Activated T-cell treated with anti-CD3 and anti-CD28 coated beads, Interleukin-2, amount 50 U/mL, for 4 hours (primary cell): Measurements from ENCODE around the gene MCTP2. TPM values are rescaled to one million over a fixed set of nuclear protein-coding genes. Genes with fewer than 3 reads are reported as not detected.

Source experiments
- ATAC-seq, 2 donors: fragments of 200-7000 bp; cut with Tn5 transposase; one replicate each; pipeline ENCODE4 v1.10.0; 2021
- DNase-seq: peaks from one replicate; pipeline ENCODE4 v3.0.0-alpha.2; 2020
- H3K27me3 Mint-ChIP-seq: one replicate; pipeline ENCODE4 v1.8.0; 2021; ENCODE audit warnings: low read depth, mixed read lengths
- H3K36me3 Mint-ChIP-seq: one replicate; pipeline ENCODE4 v1.8.0; 2022; ENCODE audit warnings: mixed read lengths; ENCODE audit not compliant: insufficient read depth
- H3K4me1 Mint-ChIP-seq: one replicate; pipeline ENCODE4 v1.8.0; 2021; ENCODE audit warnings: low read depth, mixed read lengths
- H3K4me3 Mint-ChIP-seq: one replicate; pipeline ENCODE4 v1.8.0; 2021; ENCODE audit warnings: mild to moderate bottlenecking, moderate library complexity, mixed read lengths
- H3K9me3 Mint-ChIP-seq: one replicate; pipeline ENCODE4 v1.8.0; 2021; ENCODE audit warnings: mixed read lengths
- total RNA-seq, 3 donors: library from RNA; stranded (reverse); gene quantifications; one replicate each; pipeline ENCODE4 v1.2.1, GENCODE V29; 2021

MCTP2 gene
- total RNA-seq, 3 donors from 2014 or later, result 9.5 to 18.1 (median 14.2) TPM

GRCh38 chr15:94322141-94322540 is 90.8 kb downstream of the MCTP2 start:
- Mint-ChIP-seq H3K36me3 (peaks cover 22% of the 10 kb centered on the region), H3K4me3 (no peak overlapping the region), H3K4me1 (peaks cover 17% of the 10 kb centered on the region), H3K9me3 (no peaks in the 10 kb centered on the region), H3K27me3 (no peaks in the 10 kb centered on the region)
- ATAC-seq (no peak), DNase-seq (no peak)

GRCh38 chr15:94323076-94323475 is 91.7 kb downstream of the MCTP2 start:
- ATAC-seq (no peak), DNase-seq (no peak)
- peaks cover 17% of the 10 kb centered on the region for H3K4me1 Mint-ChIP-seq
- peaks cover 16% of the 10 kb centered on the region for H3K36me3 Mint-ChIP-seq
- H3K27me3 Mint-ChIP-seq, result no peaks in the 10 kb centered on the region
- H3K4me3 Mint-ChIP-seq, result no peak overlapping the region
- no peaks in the 10 kb centered on the region for H3K9me3 Mint-ChIP-seq

- peaks cover 17% of the 10 kb centered on the region for H3K4me1 Mint-ChIP-seq
- no peak overlapping the region for H3K4me3 Mint-ChIP-seq
- ATAC-seq, result peak; percentile 77 to 82
- no peaks in the 10 kb centered on the region for H3K27me3 Mint-ChIP-seq
- peak; percentile 44 for DNase-seq
- H3K9me3 Mint-ChIP-seq, result no peaks in the 10 kb centered on the region
- H3K36me3 Mint-ChIP-seq, result peaks cover 15% of the 10 kb centered on the region
These were observed 92.9 kb downstream of the MCTP2 start for GRCh38 chr15:94324117-94324826.

- Mint-ChIP-seq H3K9me3 (no peaks in the 10 kb centered on the region), H3K36me3 (peaks cover 20% of the 10 kb centered on the region), H3K4me1 (peaks cover 17% of the 10 kb centered on the region), H3K27me3 (no peaks in the 10 kb centered on the region), H3K4me3 (no peak overlapping the region)
- no peak for DNase-seq
- peak in 1 of 2 donors; percentile 60 for ATAC-seq
These were observed 93.7 kb downstream of the MCTP2 start for GRCh38 chr15:94324835-94325767.

GRCh38 chr15:94327356-94327936 is 96.1 kb downstream of the MCTP2 start:
- H3K36me3 Mint-ChIP-seq, result peaks cover 13% of the 10 kb centered on the region
- H3K9me3 Mint-ChIP-seq, result no peaks in the 10 kb centered on the region
- no peak overlapping the region for H3K4me3 Mint-ChIP-seq
- peaks cover 17% of the 10 kb centered on the region for H3K4me1 Mint-ChIP-seq
- no peak for ATAC-seq
- no peaks in the 10 kb centered on the region for H3K27me3 Mint-ChIP-seq
- DNase-seq, result no peak

- Mint-ChIP-seq H3K4me3 (no peak overlapping the region), H3K9me3 (no peaks in the 10 kb centered on the region), H3K27me3 (no peaks in the 10 kb centered on the region), H3K4me1 (peaks cover 3% of the 10 kb centered on the region), H3K36me3 (peaks cover 17% of the 10 kb centered on the region)
- ATAC-seq (no peak), DNase-seq (no peak)
These were observed 100.4 kb downstream of the MCTP2 start for GRCh38 chr15:94331731-94332130.

GRCh38 chr15:94335616-94336015 is 104.3 kb downstream of the MCTP2 start:
- H3K27me3 Mint-ChIP-seq, result no peaks in the 10 kb centered on the region
- H3K4me1 Mint-ChIP-seq, result no peaks in the 10 kb centered on the region
- no peaks in the 10 kb centered on the region for H3K9me3 Mint-ChIP-seq
- no peak overlapping the region for H3K4me3 Mint-ChIP-seq
- no peak for ATAC-seq
- no peak for DNase-seq
- H3K36me3 Mint-ChIP-seq, result peaks cover 15% of the 10 kb centered on the region

GRCh38 chr15:94336817-94337467 is 105.6 kb downstream of the MCTP2 start:
- no peaks in the 10 kb centered on the region for H3K4me1 Mint-ChIP-seq
- H3K4me3 Mint-ChIP-seq, result no peak overlapping the region
- DNase-seq (no peak), ATAC-seq (no peak)
- no peaks in the 10 kb centered on the region for H3K9me3 Mint-ChIP-seq
- peaks cover 20% of the 10 kb centered on the region for H3K36me3 Mint-ChIP-seq
- H3K27me3 Mint-ChIP-seq, result no peaks in the 10 kb centered on the region

- no peaks in the 10 kb centered on the region for H3K27me3 Mint-ChIP-seq
- no peak for ATAC-seq
- DNase-seq, result no peak
- H3K9me3 Mint-ChIP-seq, result no peaks in the 10 kb centered on the region
- H3K4me1 Mint-ChIP-seq, result no peaks in the 10 kb centered on the region
- no peak overlapping the region for H3K4me3 Mint-ChIP-seq
- peaks cover 22% of the 10 kb centered on the region for H3K36me3 Mint-ChIP-seq
These were observed 107.0 kb downstream of the MCTP2 start for GRCh38 chr15:94338243-94338846.

- no peak for DNase-seq
- Mint-ChIP-seq H3K27me3 (no peaks in the 10 kb centered on the region), H3K4me1 (no peaks in the 10 kb centered on the region), H3K9me3 (no peaks in the 10 kb centered on the region), H3K36me3 (peaks cover 24% of the 10 kb centered on the region), H3K4me3 (no peak overlapping the region)
- ATAC-seq, result no peak
These were observed 114.9 kb downstream of the MCTP2 start for GRCh38 chr15:94346282-94346681.

- Mint-ChIP-seq H3K36me3 (peaks cover 35% of the 10 kb centered on the region), H3K27me3 (no peaks in the 10 kb centered on the region), H3K4me1 (no peaks in the 10 kb centered on the region), H3K4me3 (no peak overlapping the region), H3K9me3 (no peaks in the 10 kb centered on the region)
- DNase-seq, result no peak
- no peak for ATAC-seq
These were observed 116.7 kb downstream of the MCTP2 start for GRCh38 chr15:94348084-94348483.

- Mint-ChIP-seq H3K9me3 (no peaks in the 10 kb centered on the region), H3K36me3 (peaks cover 30% of the 10 kb centered on the region), H3K4me3 (no peak overlapping the region), H3K27me3 (no peaks in the 10 kb centered on the region), H3K4me1 (no peaks in the 10 kb centered on the region)
- DNase-seq (no peak), ATAC-seq (no peak)
These were observed 119.7 kb downstream of the MCTP2 start for GRCh38 chr15:94351031-94351535.

GRCh38 chr15:94352636-94353487 is 121.5 kb downstream of the MCTP2 start:
- Mint-ChIP-seq H3K4me3 (no peak overlapping the region), H3K27me3 (no peaks in the 10 kb centered on the region), H3K4me1 (no peaks in the 10 kb centered on the region), H3K36me3 (peaks cover 25% of the 10 kb centered on the region), H3K9me3 (no peaks in the 10 kb centered on the region)
- DNase-seq (no peak), ATAC-seq (no peak)
